HG03025 (cell line): ENCODE data around the gene TRPM7.
"Not testable (repeated sequence)": the region's sequence is repeated elsewhere in the genome, so short reads cannot be mapped to it uniquely, and the experiment has no call there.

Experiments
- ATAC-seq: cut with Tn5 transposase; IDR thresholded peaks from one replicate; pipeline ENCODE4 v1.9.1; 2021; ENCODE audit warnings: mild to moderate bottlenecking, moderate library complexity; ENCODE audit not compliant: unreplicated experiment, low FRiP score

The TRPM7 gene

DNA sequence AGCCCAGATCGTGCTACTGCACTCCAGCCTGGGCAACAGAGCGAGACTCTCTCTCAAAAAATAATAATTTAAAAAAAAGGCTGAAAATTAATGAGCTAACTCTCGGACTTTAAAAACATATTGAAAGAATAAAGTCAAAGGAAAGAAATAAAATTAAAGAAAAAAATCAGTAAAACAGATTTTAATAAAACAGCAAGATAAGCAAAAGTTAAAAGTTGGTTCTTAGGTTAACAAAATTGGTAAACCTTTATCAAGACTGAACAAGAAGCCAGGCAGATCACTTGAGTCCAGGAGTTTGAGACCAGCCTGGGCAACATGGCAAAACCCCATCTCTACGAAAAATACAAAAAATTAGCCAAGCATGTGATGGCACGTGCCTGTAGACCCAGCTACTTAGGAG is 20.7 kb downstream of the TRPM7 start:
- no peak for ATAC-seq

DNA sequence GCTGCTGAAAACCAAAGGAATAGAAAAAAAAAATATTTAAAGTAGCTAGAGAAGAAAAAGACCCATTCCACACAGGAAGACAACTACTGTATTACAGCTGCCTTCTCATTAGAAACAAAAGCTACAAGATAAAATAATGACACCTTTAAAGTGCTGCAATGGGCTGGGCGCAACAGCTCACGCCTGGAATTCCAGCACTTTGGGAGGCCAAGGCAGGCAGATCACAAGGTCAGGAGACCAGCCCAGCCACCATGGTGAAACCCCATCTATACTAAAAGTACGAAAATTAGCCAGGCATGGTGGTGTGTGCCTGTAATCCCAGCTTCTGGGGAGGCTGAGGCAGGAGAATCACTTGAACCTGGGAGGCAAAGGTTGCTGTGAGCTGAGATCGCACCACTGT is 31.0 kb downstream of the TRPM7 start:
- no peak for ATAC-seq

DNA sequence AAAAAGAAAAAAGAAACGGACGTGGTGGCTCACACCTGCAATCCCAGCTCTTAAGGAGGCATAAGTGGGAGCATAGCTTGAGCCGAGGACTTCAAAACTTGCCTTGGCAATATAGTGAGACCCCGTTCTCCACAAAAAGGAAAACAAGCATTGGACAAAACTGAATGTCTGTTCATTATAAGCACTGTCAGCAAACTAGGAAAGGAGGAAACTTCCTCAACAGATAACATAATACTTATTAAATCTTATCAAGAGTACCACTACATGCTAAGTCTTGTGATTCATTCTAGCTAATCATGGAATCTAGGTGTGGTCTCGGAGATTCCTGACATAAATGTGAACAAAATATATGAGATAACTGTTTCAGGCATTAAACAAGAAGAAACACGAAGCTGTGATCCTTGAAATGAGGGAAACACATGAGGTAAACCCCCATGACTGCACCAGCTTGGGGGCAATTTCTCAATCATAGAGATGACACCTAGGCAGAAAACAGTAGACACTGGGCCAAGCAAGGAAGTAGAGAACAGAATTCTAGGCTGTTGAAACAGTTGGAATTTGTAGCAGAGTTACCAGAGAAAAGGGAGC is 33.3 kb downstream of the TRPM7 start:
- no peak for ATAC-seq

DNA sequence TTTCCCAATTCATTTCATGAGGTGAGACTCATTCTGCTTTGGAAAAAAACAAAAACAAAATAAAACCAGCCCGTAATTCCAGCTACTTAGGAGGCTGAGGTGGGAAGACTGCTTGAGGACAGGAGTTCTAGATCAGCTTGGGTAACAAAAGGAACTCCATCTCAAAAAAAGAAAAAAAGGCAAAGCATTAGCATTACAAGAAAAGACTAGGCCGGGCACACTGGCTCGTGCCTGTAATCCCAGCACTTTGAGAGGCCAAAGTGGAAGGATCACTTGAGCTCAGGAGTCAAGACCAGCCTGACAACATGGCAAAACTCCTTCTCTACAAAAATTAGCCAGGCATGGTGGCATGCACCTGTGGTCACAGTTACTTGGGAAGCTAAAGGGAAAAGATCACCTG is 33.9 kb downstream of the TRPM7 start:
- no peak for ATAC-seq

DNA sequence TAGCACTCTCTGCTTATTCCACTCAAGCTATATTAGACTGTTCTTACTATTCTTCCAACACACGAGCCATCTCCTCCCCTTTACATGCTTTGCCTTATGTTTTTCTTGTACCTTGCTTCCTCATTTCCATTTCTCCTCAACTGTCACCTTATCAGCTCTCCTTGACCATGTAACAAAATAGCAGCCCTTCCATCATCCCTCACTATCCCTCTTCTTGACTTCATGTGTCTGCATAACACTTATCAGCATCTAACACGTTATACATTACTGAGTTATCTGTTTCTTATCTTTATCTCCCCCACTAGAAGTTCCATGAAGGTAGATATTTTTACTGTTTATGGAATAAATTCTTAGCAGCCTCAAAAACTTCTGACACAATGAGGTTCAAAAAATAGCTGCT is 45.3 kb downstream of the TRPM7 start:
- no peak for ATAC-seq

DNA sequence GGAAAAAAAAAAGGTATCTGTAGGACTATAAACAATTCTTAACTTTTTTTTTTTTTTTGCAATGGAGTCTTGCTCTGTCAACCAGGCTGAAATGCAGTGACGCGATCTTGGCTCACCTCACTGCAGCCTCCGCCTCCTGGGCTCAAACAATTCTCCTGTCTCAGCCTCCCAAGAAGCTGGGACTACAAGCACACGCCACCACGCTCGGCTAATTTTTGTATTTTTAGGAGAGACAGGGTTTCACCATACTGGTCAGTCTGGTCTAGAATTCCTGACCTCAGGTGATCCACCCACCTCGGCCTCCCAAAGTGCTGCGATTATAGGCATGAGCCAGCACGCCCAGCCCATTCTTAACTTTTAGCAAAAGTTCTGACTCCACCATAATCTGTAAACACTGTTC is 50.5 kb downstream of the TRPM7 start:
- ATAC-seq = no peak

DNA sequence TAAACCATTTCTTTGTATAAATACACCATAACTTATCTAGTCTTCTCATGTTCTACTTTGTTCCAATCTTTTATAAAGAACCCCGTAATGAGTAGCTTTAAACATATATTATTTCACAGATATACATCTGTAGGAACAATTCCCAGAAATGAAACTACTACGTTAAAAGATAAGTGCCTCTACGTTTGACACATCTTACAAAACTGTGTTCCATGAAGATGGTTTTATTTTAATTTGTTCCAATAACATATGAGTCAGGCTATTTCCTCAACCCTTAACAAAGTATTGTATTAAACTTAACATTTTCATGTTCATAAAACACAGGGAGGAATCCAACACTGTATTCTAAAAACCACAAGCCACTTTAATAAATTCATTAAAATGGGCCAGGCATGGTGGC is 52.9 kb downstream of the TRPM7 start:
- ATAC-seq = no peak

DNA sequence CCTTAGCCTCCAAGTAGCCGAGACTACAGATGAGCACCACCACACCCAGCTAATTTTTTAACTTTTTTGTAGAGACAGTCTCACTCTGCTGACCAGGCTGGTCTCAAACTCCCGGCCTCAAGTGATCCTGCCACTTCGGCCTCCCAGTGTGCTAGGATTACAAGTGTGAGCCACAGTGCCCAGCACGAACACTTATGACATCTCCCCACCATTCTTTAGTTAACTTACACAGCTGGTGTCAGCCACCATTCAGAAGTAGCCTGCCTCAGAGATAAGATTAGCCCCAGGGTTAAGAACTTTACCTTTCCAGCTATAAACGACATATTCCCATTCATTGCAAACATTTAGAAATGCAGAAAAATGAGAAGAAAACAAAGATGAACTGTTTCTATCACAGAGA is 58.2 kb downstream of the TRPM7 start:
- no peak for ATAC-seq

DNA sequence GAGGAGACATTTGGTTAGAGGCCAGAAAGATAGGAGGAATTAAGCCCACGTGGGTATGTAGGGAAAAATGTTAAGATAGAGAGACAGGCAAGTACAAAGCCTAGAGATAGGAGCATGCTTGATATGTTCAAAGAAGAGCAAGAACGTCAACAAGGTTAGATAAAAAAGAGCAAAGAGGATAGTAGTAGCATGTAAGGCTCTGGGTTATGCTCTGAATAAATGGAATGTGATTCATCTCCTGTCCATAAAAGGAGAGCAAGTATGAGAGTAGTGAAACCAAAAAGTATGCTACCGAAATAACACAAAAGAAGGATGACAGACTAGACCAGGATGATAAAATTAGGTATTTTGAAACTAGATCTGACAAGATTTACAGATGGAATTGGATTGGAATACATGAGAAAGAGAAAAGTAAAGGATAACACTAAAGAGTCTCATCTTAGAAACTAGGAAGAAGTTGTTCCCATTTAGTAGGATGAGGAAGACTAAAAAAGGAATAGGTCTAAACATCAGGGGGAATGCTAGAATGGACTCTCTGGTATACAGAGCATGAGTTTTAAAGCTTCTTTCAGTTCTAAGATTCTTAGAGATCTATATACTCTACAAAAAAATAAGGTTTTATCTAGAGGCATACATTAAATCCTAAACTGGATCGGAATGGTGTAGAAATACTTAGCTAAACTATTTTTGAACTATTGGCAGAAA is 59.1 kb downstream of the TRPM7 start:
- ATAC-seq = no peak

DNA sequence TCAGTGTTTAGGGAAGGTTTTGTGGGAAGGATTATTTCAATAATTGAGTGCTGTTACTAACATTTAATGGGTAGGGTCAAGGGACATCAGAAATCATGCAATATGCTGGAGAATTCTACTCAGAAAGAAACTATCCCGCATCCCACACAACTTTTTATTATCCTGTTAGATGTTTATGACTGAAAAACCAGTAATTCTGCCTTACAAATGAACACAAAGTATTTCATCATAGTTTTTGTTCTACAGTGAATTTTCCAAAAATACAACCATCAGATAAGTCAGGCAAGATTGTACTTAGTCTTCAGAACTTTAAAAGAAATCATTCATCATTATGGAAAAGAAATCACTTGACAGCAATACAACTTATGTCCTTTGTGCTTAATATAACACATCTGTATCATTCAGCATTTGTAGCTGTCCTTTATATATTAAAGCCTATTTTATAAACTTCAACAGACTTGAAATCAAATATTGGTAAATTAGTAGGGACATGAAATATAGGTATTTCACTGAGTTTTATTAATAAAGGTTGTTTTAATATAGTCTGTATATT is 61.9 kb downstream of the TRPM7 start:
- no peak for ATAC-seq

DNA sequence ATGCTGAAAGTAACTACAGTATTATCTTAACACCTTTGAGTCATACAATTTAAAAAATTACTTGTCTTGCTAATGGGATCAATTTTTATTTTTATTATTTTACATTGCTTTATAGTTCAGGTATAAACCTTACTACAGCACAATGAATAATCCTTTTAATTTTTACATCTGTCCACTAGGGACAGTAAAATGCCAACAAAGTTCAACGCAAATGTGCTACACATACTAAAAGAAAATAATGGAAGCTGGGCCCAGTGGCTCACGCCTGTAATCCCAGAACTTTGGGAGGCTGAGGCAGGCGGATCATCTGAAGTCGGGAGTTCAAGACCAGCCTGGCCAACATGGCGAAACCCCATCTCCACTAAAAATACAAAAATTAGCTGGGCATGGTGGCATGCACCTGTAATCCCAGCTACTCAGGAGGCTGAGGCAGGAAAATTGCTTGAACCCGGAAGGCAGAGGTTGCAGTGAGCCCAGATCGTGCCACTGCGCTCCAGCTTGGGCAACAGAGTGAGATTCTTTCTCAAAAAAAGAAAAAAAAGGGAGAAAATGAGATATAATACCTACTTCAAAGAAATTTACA is 64.1 kb downstream of the TRPM7 start:
- not testable (repeated sequence) for ATAC-seq

DNA sequence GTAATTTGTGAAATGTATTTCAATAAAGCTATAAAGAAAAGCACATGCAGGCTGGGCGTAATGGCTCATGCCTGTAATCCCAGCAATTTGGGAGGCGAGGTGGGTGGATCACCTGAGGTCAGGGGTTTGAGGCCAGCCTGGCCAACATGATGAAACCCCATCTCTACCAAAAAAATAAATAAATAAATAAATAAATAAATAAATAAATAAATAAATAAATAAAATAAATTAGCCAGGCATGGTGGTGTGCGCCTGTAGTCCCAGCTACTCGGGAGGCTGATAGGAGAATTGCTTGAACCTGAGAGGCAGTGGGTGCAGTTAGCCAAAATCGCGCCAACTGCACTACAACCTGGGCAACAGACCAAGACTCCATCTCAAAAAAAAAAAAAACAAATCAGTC is 69.6 kb downstream of the TRPM7 start:
- not testable (repeated sequence) for ATAC-seq

DNA sequence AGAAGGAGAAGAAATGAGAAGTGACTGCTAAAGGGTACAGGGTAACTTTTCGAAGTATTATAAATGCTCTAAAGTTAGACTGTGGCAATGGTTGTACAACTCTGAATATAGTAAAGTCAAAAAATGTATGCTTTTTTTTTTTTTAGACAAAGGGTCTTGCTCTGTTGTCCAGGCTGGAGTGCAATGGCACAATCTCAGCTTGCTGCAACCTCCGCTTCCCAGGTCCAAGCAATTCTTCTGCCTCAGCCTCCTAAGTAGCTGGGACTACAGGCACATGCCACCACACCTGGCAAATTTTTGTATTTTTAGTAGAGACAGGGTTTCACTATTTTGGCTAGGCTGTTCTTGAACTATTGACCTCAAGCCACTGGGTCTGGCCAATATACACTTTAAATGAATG is 70.0 kb downstream of the TRPM7 start:
- ATAC-seq = not testable (repeated sequence)

DNA sequence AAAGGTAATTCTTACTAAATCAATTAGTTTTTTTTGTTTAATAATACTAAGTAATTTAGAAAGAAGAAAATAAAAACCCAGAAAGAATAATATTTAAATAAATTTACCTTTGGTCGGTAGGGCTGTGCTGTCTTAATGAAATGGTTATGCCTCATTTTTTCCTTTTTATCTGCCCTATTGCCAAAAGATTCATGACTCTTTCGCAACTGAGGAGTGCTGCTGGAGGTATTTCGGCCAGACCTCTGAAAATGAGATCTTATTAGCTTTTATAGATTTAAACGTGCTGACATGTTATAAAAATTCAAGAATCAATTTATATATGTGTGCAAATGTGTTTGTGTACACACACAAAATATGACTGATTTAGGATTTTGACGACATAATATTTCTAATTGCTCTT is 73.0 kb downstream of the TRPM7 start:
- ATAC-seq = no peak

DNA sequence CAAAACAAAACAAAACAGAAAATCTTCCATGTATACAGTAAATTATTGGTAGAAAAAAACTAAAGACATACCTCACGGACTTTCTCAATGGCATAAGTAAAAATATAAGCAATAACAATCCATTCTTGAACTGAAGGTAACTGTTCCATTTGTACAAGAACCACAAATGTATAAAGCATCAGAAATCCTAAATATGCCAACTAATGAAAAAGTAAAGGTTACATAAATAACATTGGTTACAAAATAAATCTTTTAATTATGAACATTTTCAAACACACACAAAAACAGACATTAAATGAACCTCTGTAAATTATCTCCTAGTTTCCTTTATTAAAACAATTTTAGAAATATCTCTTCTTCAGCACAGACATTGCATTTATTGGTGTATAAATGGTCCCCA is 79.5 kb downstream of the TRPM7 start:
- ATAC-seq = no peak

DNA sequence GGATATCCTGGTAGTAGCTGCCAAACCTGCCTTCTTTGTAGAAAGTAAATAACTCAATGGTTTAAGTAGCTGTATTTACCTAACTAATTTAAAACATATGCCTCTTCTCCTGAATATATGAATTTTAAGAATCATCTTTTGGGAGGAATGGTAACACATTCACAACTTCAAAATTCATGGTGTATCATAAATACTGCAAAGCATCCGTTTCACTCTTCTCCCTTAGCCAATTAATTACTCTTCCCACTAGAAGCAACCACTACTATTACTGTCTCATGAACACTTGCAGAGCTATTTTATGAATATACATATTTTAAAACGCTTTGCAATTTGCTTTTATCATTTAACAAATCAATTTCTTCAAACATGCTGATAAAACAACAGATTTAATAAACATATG is 81.1 kb downstream of the TRPM7 start:
- ATAC-seq = no peak

DNA sequence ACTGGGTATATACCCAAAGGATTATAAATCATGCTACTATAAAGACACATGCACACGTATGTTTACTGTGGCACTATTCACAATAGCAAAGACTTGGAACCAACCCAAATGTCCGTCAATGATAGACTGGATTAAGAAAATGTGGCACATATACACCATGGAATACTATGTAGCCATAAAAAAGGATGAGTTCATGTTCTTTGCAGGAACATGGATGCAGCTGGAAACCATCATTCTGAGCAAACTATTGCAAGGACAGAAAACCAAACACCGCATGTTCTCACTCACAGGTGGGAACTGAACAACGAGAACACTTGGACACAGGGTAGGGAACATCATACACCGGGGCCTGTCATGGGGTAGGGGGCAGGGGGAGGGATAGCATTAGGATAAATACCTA is 84.6 kb downstream of the TRPM7 start:
- not testable (repeated sequence) for ATAC-seq

DNA sequence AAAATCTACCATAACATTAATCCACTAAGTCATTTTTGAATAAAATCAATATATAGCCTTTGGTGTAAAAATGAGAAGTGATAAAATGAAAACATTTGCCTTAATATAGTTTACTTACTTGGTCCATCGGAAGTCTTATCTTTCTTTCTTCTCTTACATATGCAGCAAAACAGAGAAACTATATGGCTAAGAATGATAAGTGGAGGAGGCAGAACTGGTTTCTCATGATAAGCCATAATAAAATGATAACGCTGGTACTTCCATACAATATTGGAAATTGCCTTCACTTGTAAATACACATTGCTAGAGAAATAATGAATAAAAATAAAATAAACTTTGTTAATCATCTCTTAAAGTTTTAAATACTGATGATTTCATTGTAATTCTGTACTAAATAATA is 92.3 kb downstream of the TRPM7 start:
- no peak for ATAC-seq

DNA sequence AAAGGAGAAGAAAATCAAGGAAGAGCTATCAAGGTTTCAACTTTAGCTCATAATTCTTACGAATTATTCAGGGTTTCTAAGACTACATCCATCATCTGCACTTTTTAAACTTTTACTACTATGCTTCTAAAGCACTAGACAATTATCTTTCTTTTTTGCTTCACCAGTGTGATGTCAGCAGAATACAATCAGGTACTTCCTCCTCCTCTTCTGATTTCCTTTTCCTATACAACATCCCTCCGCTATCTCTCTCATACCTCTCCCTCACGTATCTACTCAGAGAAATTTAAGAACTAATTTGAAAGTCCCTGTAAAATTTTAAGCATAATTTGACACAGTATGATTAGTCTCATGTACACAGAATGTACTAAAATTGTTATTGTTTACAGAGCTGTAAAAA is 92.8 kb downstream of the TRPM7 start:
- ATAC-seq = no peak

DNA sequence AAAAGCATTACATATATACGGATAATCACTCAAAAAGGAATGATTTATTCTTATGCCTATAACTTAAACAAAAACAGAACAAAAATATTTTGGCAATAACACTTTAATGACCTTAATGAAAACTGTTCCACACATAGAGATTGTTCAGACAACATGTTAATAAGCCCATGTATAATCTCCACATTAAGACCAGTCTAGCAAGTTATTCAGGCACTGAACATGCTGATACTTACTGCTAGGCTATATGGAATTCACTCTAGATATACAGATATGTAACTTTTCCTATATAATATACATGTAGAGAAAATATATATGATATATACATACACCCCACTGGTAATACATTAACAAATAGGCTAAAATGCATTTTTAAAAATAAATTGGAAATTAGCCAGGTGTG is 96.3 kb downstream of the TRPM7 start:
- ATAC-seq = no peak

DNA sequence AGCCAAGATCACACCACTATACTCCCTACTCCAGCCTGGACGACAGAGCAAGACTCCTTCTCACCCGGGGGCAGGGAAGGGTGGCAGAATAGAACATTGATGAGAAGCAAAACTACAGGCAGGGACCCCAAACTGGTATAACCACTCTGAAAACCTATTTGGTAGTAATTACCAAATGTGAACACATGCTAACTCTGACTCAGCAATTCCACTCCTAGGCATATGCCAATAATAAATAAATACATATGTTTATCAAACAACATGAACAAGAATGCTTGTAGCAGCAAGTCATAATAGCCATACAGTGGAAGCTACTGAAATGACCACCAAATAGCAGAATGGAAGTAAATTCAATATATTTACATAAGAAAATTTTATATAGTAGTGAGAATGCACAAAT is 109.1 kb downstream of the TRPM7 start:
- no peak for ATAC-seq

DNA sequence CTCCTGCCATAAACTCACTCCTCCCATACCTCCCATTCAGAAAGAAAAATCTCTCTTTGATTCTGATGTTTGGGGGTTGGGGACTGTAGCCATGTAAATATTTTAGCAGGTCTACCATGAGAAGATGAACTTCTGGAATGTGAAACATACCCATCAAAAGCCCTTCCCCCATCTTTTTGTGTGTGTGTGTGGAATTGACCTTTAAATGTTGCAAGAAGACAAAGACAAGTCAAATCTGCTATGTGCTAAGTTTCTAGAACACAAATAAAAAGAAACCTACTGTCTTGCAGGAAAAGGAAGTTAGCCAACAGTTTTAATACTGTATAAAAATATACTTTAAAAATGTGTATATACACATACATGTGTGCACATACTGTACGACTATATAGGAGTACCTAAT is 110.4 kb downstream of the TRPM7 start:
- no peak for ATAC-seq
